DOHH2 (cell line): ENCODE data around the gene LRRC75B.

Experiments
- H3F3A ChIP-seq: fragments of 200-600 bp; sonication (generic), shearing (Covaris generic); 2 replicates; pipeline ENCODE4 v1.6.0; 2016; ENCODE audit warnings: antibody characterized with exemption, mild to moderate bottlenecking; ENCODE audit not compliant: control insufficient read depth, insufficient read depth
- H3K27ac ChIP-seq: fragments of 200-600 bp; sonication (generic); 2 replicates; pipeline ENCODE4 v1.5.1; 2014; ENCODE audit warnings: low read depth, mild to moderate bottlenecking, low read length, moderate library complexity
- H3K27me3 ChIP-seq: fragments of 200-600 bp; sonication (generic); 2 replicates; pipeline ENCODE4 v1.6.1; 2014; ENCODE audit warnings: mild to moderate bottlenecking, low read length, mixed read lengths; ENCODE audit not compliant: control insufficient read depth
- H3K36me3 ChIP-seq: fragments of 200-600 bp; sonication (generic); 2 replicates; pipeline ENCODE4 v1.6.1; 2014; ENCODE audit warnings: mild to moderate bottlenecking, low read length, moderate library complexity, mixed read lengths; ENCODE audit not compliant: control insufficient read depth
- H3K4me1 ChIP-seq: fragments of 200-600 bp; sonication (generic); 2 replicates; pipeline ENCODE4 v1.6.1; 2014; ENCODE audit warnings: mild to moderate bottlenecking, low read length, mixed read lengths; ENCODE audit not compliant: control insufficient read depth
- H3K4me2 ChIP-seq: fragments of 200-600 bp; sonication (generic); 2 replicates; pipeline ENCODE4 v1.6.0; 2014; ENCODE audit warnings: mild to moderate bottlenecking, low read length, moderate library complexity
- H3K4me3 ChIP-seq: fragments of 200-600 bp; sonication (generic); 2 replicates; pipeline ENCODE4 v1.5.1; 2014; ENCODE audit warnings: mild to moderate bottlenecking, low read length, mixed read lengths
- H3K79me2 ChIP-seq: fragments of 200-600 bp; sonication (generic); 2 replicates; pipeline ENCODE4 v1.6.1; 2014; ENCODE audit warnings: mild to moderate bottlenecking, low read length, mixed read lengths; ENCODE audit not compliant: control insufficient read depth
- H3K9me2 ChIP-seq: fragments of 200-600 bp; sonication (generic); replicated peaks from 2 replicates; pipeline ENCODE4 v1.6.1; 2014; ENCODE audit warnings: mild to moderate bottlenecking, low read length, mixed read lengths; ENCODE audit not compliant: control insufficient read depth
- H3K9me3 ChIP-seq: fragments of 200-600 bp; sonication (generic); 2 replicates; pipeline ENCODE4 v1.6.1; 2014; ENCODE audit warnings: antibody characterized with exemption, low read length, mixed read lengths; ENCODE audit not compliant: control insufficient read depth, insufficient read depth
- H4K20me1 ChIP-seq: fragments of 200-600 bp; sonication (generic); 2 replicates; pipeline ENCODE4 v1.6.0; 2014; ENCODE audit warnings: low read depth, mild to moderate bottlenecking, antibody characterized with exemption, low read length, moderate library complexity; ENCODE audit not compliant: control insufficient read depth, insufficient read depth
- CTCF ChIP-seq: fragments of 200-600 bp; sonication (generic); IDR thresholded peaks from one replicate; pipeline ENCODE4 v1.5.1; 2014; ENCODE audit warnings: antibody characterized with exemption, mild to moderate bottlenecking, low read depth, low read length; ENCODE audit not compliant: poor library complexity, severe bottlenecking
- EZH2phosphoT487 ChIP-seq: fragments of 200-600 bp; sonication (generic); IDR thresholded peaks from 2 replicates; pipeline ENCODE4 v1.6.1; 2017; ENCODE audit warnings: borderline replicate concordance, mild to moderate bottlenecking, antibody characterized with exemption, low read length, moderate library complexity, mixed read lengths

Gene LRRC75B

GRCh38 chr22:24580276-24580675 is 12.6 kb downstream of the LRRC75B start:
- no peak overlapping the region for H3K4me2 ChIP-seq
- no peak overlapping the region for H3K27ac ChIP-seq
- TF ChIP-seq CTCF (no peak), EZH2phosphoT487 (no peak)

GRCh38 chr22:24579258-24579601 is 13.6 kb downstream of the LRRC75B start:
- Histone ChIP-seq H3K27me3 (no peaks in the 10 kb centered on the region), H3K27ac (no peak overlapping the region), H3K9me3 (no peaks in the 10 kb centered on the region), H4K20me1 (0 out of 2 replicates have a peak, but pooled peaks cover 4% of the 10 kb centered on the region), H3K79me2 (no peaks in the 10 kb centered on the region), H3K4me2 (no peak overlapping the region), H3K4me1 (no peaks in the 10 kb centered on the region), H3K36me3 (peaks cover 18% of the 10 kb centered on the region), H3K4me3 (no peak overlapping the region), H3F3A (peaks cover 30% of the 10 kb centered on the region), H3K9me2 (no peaks in the 10 kb centered on the region)
- TF ChIP-seq EZH2phosphoT487 (no peak), CTCF (no peak)

More at GRCh38 chr22:24580276-24580675, 12.6 kb downstream of the LRRC75B start:
- no peak overlapping the region for H3K4me3 ChIP-seq
- peaks cover 9% of the 10 kb centered on the region for H3K36me3 ChIP-seq
- no peaks in the 10 kb centered on the region for H3K9me3 ChIP-seq
- H3K9me2 ChIP-seq = no peaks in the 10 kb centered on the region
- H4K20me1 ChIP-seq = 0 out of 2 replicates have a peak, but pooled peaks cover 4% of the 10 kb centered on the region
- peaks cover 30% of the 10 kb centered on the region for H3F3A ChIP-seq
- no peaks in the 10 kb centered on the region for H3K4me1 ChIP-seq
- no peaks in the 10 kb centered on the region for H3K79me2 ChIP-seq
- H3K27me3 ChIP-seq = no peaks in the 10 kb centered on the region

GRCh38 chr22:24578355-24579257 is 14.3 kb downstream of the LRRC75B start:
- no peak overlapping the region for H3K4me2 ChIP-seq
- no peak for TF ChIP-seq EZH2phosphoT487
- no peak for TF ChIP-seq CTCF
- peaks cover 24% of the 10 kb centered on the region for H3K36me3 ChIP-seq
- H3K27me3 ChIP-seq = no peaks in the 10 kb centered on the region
- H3K27ac ChIP-seq = no peak overlapping the region
- peaks cover 30% of the 10 kb centered on the region for H3F3A ChIP-seq
- H3K9me2 ChIP-seq = no peaks in the 10 kb centered on the region
- no peaks in the 10 kb centered on the region for H3K79me2 ChIP-seq
- H3K9me3 ChIP-seq = no peaks in the 10 kb centered on the region
- no peak overlapping the region for H3K4me3 ChIP-seq
- no peaks in the 10 kb centered on the region for H3K4me1 ChIP-seq
- H4K20me1 ChIP-seq = 0 out of 2 replicates have a peak, but pooled peaks cover 4% of the 10 kb centered on the region
